Stimulated activated CD4-positive, alpha-beta T cell treated with anti-CD3 and anti-CD28 coated beads, Interleukin-4, amount 100 ng/mL, for 24 hours (primary cell): ENCODE results near the gene PTPRF.
"Not testable (repeated sequence)": the region's sequence is repeated elsewhere in the genome, so short reads cannot be mapped to it uniquely, and the experiment has no call there.

Experiments used
- DNase-seq: peaks from one replicate; pipeline ENCODE4 v3.0.0-alpha.2; 2020

Gene PTPRF

DNA sequence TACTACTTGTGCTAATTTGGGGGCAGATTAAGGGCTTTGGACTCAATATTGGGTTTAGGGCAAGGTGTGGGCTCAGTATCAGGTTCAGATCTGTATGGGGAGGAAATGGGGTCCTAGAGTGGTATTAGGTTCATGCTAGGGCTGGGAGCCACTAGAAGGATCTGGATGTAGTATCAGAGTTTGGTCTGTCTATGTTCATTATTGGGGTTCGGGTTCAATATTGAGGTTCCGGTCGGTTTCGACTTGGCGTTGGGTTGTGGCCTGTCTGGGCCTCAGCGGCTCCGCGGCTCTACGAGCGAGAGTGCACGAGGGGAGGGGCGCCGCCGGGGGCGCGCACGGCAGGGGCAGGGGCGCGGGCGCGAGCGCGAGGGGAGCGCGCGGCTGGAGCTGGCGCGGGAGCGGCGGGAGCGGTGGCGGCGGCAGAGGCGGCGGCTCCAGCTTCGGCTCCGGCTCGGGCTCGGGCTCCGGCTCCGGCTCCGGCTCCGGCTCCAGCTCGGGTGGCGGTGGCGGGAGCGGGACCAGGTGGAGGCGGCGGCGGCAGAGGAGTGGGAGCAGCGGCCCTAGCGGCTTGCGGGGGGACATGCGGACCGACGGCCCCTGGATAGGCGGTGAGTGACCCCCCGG is at the start of gene PTPRF:
Gene PTPRF, plus strand, starts transcription at position 401 of the 624 bp plus-strand sequence. CDS start 14,193 bp downstream, outside the sequence.
- DNase-seq, result no peak

DNA sequence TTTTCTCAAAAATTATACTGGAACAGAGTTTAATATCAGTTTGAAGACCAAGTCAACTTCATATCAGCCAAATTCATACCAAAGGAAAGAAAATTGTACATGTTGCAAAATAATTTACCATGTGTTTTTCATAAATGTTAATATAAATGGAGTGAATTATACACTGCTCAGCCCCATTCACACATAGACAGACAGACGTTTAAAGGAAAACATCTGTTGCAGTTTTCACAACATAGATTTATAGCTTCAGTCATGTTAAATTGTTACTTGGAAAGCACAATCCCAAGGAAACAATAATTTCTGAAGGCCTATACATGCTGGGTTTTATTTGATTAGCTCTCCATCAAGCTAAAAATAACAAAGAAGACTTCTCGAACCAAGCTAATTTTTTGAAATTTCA is 49.2 kb upstream of the PTPRF start:
- no peak for DNase-seq

DNA sequence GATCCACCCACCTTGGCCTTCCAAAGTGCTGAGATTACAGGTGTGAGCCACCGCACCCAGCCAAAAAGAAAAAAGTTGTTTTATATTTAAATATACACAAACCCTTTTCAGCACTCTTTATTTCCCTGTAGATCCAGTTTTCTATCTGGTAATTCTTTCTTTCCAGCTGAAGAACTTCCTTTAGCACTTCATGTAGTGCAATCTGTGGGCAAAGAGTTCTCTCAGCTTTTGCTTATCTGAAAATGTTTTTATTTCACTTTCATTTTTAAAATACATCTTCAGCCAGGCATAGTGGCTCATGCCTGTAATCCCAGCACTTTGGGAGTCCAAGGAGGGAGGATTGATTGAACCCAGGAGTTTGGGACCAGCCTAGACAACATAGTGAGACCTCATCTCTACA is 48.5 kb upstream of the PTPRF start:
- no peak for DNase-seq

DNA sequence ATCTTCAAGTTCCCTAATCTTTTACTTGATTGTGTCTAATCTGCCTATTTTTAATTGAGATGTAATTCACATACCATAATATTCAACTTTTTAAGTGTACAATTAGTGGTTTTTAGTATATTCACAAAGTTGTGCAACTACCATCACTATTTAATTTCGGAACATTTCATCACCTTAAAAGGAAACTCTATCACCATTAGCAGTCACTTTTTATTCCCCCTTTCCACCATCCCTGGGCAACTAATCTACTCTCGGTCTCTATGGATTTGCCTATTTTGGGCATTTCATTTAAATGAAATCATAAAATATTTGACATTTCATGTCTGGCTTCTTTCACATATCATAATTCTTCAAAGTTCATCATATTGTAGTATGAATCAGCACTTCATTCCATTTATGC is 46.3 kb upstream of the PTPRF start:
- no peak for DNase-seq

DNA sequence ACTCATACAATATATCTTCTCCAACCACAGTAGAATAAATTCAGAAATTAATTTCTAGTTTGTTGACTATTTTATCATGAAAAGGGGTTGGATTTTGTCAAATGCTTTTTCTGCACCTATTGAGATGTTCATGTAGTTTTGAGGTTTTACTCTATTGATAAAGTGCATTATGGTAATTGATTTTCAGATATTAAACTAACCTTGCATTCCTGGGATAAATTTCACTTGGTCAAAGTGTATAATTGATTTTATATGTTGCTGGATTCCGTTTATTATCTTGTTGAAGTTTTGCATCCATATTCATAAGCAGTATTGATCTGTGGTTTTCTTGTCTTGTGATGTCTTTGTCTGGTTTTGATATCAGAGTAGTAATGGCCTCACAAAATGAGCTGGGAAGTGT is 42.5 kb upstream of the PTPRF start:
- DNase-seq, result no peak

DNA sequence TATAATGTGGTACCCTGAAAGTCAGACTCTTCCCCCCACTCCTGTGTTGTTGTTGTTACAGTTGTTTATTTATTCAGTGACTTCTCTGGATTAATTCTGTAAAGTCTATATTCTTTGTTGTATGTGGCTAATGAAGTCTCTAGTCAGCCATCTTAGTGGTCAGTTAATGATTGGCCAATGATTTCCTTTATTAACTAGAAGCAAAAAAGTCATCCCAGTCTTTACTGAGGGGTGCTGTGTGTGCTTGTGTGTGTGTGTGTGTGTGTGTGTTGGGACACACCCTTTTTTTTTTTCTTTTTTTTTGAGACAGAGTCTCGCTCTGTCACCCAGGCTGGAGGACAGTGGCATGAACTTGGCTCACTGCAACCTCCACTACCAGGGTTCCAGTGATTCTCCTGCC is 39.6 kb upstream of the PTPRF start:
- DNase-seq, result no peak

DNA sequence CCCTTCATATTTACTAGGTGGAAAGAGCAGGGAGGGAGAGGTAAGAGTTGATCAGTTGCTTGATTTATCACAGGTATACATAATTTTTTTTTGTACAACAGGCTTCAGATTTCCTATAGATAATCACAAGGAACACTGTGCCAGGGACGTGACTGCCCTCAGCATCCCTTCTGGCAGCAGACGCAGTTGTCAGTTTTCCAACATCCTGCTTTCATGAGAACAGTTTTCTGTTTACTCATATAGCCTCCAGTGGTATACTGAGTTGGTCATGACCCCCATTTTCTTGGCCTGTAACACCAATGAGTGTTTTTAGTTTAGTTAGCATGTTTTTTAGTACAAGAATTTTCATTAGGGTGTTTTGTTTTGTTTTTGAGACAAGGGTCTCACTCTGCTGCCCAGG is 37.9 kb upstream of the PTPRF start:
- DNase-seq, result no peak

DNA sequence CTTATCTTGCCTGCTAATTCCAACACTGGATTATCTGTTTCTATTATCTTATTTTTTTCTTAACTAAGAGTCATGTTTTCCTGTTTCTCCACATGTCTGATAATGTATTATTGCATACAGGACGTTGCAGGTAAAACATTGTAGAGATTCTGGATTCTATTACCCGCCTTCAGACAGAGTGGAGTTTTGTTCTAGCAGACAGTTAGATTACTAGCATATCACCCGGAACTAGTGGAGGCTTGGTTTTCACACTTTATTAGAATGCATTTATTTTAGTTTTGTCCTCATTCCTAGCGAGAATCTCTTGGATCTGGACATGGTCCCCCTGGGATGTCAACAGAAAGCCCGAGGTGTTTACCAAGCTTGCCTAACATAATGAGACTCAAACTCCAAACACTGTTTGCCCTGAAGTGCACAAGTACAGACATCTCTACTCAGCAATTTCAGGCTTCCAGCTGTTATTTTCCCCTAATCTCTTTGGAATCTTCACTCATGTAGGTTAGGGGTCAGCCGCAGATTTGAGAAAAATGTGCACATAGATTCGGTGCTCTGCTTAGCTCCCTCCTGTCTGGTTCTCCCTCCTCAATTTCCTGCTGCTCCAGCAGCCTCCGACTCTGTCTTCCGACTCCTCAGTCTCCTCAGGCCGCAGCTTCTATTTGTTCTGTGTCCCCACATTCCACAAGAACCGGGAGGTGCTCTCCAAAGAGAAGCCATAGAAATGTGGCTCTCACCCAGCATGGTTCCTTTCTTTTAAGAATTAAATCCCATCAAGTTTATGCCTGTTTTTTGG is 36.8 kb upstream of the PTPRF start:
- DNase-seq, result no peak

DNA sequence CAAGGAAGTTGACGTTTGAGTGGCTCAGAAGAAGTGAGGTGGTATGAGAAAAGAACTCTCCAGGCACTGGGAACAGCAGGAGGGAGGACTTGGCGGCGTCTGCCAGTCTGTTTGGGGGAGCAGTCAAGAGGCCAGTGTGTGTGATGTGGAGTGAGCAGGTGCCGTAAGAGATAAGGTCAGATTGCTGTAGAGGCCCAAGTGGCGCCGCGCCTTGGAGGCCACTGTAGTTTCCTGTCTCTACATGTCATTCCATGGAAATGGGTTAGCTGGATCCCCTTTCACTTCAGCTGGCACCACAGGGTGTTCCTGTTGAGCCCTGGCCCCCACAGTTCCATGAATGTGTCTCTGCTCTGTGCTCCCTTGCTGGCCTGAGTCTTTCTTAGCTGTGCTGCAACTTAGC is 35.5 kb upstream of the PTPRF start:
- DNase-seq, result no peak

DNA sequence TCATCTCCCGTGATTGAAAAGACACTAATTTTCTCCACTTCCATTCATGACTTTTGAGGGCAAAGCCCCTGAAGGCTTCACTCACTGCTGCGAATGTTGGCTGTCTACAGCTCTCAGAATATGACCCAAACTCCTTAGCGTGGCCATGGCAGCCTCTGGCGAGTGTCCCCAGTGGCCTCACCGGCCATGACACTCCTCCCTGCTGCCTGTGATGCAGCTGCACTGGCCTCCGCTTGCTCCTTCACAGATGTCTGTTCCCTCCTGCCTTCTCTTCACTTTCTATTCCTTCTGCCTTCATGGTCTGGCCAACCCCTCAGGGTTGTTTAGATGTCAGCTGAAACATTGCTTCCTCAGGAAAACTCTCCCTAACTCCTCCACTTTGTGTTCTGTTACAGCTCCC is 30.8 kb upstream of the PTPRF start:
- no peak for DNase-seq

DNA sequence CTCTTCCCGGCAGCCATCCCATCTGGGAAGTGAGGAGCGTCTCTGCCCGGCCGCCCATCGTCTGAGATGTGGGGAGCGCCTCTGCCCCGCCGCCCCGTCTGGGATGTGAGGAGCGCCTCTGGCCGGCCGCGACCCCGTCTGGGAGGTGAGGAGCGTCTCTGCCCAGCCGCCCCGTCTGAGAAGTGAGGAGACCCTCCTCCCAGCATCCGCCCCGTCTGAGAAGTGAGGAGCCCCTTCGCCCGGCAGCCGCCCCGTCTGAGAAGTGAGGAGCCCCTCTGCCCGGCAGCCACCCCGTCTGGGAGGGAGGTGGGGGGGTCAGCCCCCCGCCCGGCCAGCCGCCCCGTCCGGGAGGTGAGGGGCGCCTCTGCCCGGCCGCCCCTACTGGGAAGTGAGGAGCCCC is 28.9 kb upstream of the PTPRF start:
- DNase-seq, result not testable (repeated sequence)

DNA sequence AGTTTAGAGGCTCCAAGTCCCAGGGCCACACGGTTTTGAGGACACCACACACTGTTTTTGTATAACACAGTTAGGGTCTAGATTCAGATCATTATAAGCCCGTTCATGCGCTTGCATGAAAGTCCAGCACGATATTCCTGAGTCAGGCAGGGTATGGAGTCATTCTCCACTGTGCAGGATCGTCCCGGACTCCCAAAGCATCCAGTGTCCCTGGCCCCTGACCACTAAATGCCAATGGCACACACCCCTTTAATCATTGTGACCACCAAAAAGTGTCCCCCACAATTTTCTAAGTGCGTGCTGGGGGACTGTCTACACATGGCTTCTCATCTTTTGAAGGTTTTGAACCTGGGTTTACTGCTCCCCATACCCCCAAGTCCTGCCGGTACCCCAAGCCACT is 27.1 kb upstream of the PTPRF start:
- no peak for DNase-seq

DNA sequence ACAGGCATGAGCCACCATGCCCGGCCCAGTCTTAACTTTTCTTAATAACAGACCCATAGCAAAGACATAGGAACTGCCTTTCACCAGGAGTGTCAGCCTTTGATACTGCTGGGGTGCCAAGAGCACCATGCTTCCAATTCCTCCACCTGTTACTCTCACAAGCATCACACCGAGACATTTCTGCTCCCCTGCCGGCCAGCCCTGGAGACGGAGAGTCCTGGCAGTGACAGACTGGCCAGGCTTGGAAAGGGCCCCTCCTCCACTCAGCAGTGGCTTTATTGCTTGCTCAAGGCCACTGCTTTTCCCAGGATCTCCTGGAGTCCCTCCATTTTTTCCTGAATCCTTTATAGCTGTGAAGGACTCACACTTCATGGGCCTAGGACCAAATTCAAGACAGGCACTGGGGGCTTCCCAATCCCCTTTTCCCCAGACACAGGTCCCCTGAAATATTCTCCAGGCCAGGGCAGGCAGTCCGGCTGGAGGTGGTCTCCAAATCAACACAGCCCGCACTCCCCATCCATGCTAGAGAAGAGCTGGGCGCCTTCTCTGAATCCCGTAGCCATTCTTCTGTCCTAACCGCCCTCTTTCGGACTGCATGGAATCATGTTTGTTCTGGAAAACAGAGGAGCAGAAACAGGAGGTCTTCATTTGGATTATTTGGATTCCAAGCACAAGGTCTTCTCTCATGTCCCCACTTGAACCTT is 25.5 kb upstream of the PTPRF start:
- DNase-seq, result no peak

DNA sequence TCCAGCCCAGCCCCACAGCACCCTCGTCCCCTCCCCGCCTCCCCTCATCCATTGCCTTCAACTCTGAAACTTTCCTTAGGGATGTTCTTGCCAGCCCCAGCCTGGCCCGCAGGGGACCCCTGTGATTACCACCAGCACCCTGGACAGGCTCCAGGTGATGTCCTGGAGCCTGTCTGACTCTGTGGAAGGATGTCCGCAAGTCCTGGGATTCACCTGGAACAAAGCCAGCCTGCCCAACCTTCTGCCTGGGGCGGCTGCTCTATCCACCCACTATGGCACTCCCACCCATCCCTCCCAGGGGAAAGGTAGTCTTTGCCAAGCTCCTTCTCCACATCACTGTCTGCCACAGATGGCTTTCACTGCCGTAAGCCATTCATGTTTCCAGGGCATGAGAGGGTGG is 24.4 kb upstream of the PTPRF start:
- no peak for DNase-seq

DNA sequence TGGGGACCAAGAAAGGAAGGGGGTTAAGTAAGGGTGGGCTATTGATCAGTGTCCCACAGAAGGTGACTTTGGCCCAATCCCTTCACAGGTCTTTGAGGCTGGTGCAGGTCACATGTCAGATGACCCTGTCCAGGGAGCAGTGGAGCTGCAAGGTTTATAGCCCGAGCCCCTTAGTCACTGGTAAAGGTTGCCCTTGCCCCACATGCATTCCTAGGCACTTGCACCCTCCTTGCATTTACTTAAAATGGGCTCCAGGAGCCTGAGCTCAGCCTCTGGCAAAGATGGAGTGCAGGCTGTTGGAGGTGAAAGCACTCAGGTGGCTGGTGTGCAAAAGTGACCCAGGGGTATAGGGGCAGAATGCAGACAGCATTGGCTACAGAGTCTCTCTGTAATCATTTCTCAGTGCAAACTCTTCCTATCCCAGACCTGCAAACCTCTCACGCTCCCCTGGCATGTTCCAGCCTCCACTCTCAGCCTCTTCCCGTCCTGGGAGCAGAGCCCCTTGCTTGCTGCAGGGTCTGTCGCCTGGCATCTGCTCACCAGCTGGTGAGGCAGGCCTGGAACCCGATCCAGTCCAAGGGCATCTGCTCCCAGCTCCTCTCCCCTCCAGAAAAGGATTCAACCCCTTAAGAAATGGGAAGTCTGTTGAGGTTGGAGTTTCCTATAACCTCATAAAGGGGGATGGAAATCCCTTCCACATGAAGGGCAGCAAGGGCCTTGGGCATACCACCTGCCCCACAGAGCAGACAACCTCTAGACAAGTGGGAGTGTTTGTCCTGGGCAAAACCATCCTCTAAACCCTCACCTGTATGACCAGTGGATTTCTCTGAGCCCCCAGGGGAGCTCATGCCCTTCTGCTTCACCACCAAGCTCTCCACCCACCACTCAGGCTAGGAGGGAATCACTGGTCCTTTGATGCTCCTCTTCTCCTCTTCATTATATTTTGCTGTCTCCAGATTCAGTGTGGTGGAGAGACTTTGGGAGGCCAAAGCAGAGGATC is 23.1 kb upstream of the PTPRF start:
- DNase-seq, result no peak

DNA sequence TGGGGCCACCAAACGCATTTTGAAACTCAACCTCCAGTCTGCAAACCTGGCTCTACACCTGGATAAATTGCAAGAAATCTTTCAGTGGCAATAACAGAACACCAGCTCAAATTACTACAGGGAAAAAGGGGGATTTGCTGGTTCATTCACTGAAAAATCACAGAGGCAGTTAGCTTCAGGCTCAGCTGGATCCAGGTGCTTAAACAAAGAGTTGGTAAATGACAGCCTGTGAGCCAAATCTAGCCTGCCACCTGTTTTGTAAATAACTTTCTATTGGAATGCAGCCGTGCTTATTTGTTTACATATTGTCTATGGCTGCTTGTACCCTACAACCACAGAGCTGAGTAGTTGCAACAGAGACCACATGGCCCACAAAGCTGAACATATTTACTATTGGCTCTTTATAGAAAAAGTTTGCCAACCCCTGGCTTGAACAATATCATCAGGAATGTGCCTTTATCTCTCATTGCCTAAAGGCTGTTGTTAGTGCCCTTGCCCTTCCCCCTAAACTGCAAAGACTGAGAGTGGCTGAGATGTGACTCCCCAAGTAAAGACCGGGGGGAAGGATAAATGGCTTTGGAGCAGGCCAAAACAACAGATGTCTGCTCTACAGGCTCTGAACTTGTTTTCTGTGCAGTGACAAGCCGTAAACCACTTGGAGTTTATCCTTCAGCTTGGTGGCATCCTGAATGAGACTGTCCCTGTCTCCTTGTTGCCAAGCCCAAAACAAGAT is 21.5 kb upstream of the PTPRF start:
- DNase-seq, result no peak

DNA sequence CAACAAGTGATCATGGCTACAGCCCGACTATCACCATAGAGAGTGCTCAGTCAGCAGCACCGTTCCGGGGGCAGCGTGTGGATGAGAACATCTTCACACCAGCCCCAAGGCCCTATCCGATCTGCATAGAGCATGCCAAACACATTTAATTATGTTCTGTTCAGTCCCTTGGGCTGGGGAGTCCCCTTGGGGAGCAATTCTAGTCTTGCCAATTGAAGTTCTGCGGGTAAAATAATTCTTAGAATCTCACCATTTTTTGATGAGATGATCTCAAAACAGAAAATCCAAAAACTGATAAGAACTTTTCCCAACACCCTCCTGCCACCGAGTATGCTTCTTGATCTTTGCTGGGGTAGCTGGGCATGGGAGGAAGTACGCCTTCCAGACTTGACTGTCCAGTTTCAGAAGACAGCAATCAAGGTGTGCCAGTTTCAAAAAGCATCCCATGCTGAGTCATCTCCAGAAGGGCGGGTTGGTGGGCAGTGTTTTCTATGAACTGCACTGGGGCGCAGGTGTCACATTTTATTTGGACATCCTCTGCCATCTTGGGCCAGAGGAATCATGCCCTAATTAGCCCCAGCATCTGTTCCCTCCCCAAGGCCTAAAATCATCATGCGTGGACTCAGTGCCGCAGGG is 20.8 kb upstream of the PTPRF start:
- no peak for DNase-seq

DNA sequence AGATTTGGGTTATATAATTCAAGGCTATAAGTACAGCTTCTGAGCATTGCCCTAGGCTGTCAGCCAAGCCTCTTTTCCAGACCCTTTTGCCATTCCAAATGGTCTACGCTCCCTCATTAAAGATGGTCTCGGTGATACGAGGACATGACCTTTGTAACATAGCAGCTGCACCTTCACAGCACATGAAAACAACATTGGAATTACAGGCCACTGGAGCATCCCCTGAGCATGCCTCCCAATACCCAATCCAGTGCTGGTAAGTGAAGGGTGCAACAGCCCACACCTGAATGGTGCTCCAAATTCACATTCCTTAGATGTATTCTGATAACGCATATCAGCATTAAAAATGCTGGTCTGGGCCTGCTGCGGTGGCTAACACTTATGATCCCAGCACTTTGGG is 20.1 kb upstream of the PTPRF start:
- DNase-seq, result no peak

DNA sequence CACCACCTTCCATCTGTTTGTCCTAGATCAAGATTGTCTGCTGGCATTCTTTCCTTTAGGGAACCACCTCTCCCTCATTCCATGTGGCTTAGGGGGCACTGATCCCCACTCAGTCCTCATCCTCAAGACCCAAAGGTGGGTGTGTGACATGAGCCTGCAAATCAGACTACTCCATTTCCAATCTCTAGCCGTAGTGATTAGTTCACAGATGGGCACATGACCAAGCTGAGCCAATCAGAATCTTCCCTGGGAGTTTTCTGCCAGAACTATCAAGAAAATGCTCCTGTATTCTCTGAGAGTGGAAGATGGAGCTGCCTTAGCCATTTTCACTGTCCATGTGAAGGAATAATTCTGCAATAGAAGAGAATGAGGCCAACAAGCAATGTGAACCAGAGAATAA is 19.3 kb upstream of the PTPRF start:
- DNase-seq, result no peak

DNA sequence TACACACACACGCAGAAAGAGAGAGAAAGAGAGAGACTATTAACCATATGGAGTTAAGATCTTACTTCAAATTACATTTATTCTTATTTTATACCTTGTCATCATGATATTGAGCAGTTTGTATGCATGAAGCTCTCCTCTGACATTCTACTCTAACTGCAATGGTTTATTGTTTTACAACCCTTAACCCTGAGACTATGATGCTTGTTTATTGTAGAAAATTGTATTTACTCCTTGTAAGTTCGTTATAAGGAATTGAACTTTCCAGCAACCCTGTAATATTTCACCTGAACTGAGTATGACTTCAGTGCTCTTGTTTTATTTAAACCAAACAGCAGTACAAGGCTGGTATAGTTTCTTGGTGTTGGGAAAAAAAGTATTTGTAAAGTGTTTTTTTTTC is 18.6 kb upstream of the PTPRF start:
- no peak for DNase-seq

DNA sequence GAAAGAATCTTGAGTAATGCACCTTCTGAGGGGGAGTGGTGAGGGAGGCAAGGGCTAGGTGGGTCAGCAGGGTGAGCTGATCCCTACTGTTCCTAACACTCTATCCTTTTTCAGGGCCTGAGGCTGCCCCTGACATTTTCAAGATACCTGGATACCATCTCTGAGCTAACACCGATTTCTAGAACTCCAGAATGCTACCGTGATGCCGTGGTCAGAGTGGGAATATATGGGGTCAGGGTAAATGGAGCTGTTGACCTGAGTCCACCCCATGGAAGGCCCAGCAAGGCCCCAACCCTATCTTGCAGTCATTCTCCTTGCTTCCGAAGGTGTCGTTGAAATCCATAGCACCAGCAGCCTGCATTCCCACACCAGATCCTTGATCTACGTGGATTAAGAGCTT is 18.0 kb upstream of the PTPRF start:
- DNase-seq, result no peak
